Endothelial cell (in vitro differentiated cells): ENCODE results near the gene GAB2. TPM values are rescaled to one million over a fixed set of nuclear protein-coding genes. Genes with fewer than 3 reads are reported as not detected.

Experiments
- DNase-seq: peaks from one replicate; pipeline ENCODE4 v3.0.0; 2021; ENCODE audit warnings: low spot score
- H3K27ac Mint-ChIP-seq: one replicate; pipeline ENCODE4 v1.8.0; 2021; ENCODE audit warnings: mixed read lengths, inconsistent platforms; ENCODE audit not compliant: unreplicated experiment
- H3K27me3 Mint-ChIP-seq: one replicate; pipeline ENCODE4 v1.8.0; 2021; ENCODE audit warnings: mild to moderate bottlenecking, moderate library complexity, mixed read lengths, inconsistent platforms; ENCODE audit not compliant: unreplicated experiment
- H3K36me3 Mint-ChIP-seq: one replicate; pipeline ENCODE4 v1.8.0; 2021; ENCODE audit warnings: mild to moderate bottlenecking, low read depth, mixed read lengths, inconsistent platforms; ENCODE audit not compliant: unreplicated experiment
- H3K4me1 Mint-ChIP-seq: one replicate; pipeline ENCODE4 v1.8.0; 2021; ENCODE audit warnings: mild to moderate bottlenecking, mixed read lengths, inconsistent platforms; ENCODE audit not compliant: unreplicated experiment
- H3K4me3 Mint-ChIP-seq: one replicate; pipeline ENCODE4 v1.8.0; 2021; ENCODE audit warnings: mild to moderate bottlenecking, mixed read lengths, inconsistent platforms; ENCODE audit not compliant: unreplicated experiment
- H3K9me3 Mint-ChIP-seq: one replicate; pipeline ENCODE4 v1.8.0; 2021; ENCODE audit warnings: mixed read lengths, inconsistent platforms; ENCODE audit not compliant: unreplicated experiment
- CTCF ChIP-seq: fragments of 200-600 bp; sonication (generic); IDR thresholded peaks from one replicate; pipeline ENCODE4 v1.5.0; 2021; ENCODE audit warnings: antibody characterized with exemption; ENCODE audit not compliant: unreplicated experiment
- total RNA-seq: library from RNA; stranded (reverse); fragmentation: NEBNext Ultra II Directional; extraction: Animal tissue kit (Norgen Biotek cat#: 25700); gene quantifications from one replicate; pipeline ENCODE4 v1.2.1, GENCODE V29; 2021; ENCODE audit not compliant: unreplicated experiment

The GAB2 gene
- total RNA-seq, 1 donor from 2014 or later, result 81.0 TPM

- no peak overlapping the region for H3K4me3 Mint-ChIP-seq
These were observed 33.2 kb upstream of the GAB2 start for GRCh38 chr11:78450866-78451265.

GRCh38 chr11:78449866-78450265, 32.2 kb upstream of the GAB2 start:
- no peak for TF ChIP-seq CTCF
- Mint-ChIP-seq H3K27me3 (no peaks in the 10 kb centered on the region), H3K27ac (no peak overlapping the region), H3K36me3 (no peaks in the 10 kb centered on the region), H3K4me1 (peaks cover 12% of the 10 kb centered on the region), H3K4me3 (no peak overlapping the region), H3K9me3 (no peaks in the 10 kb centered on the region)
- no peak for DNase-seq

More at GRCh38 chr11:78450866-78451265, 33.2 kb upstream of the GAB2 start:
- DNase-seq, result no peak
- Mint-ChIP-seq H3K36me3 (no peaks in the 10 kb centered on the region), H3K9me3 (no peaks in the 10 kb centered on the region), H3K4me1 (peaks cover 12% of the 10 kb centered on the region), H3K27ac (no peak overlapping the region), H3K27me3 (no peaks in the 10 kb centered on the region)
- no peak for TF ChIP-seq CTCF

GRCh38 chr11:78446210-78446609, 28.6 kb upstream of the GAB2 start:
- no peaks in the 10 kb centered on the region for H3K27me3 Mint-ChIP-seq
- DNase-seq, result no peak
- H3K4me3 Mint-ChIP-seq, result no peak overlapping the region
- no peak for TF ChIP-seq CTCF
- no peaks in the 10 kb centered on the region for H3K9me3 Mint-ChIP-seq
- peaks cover 12% of the 10 kb centered on the region for H3K4me1 Mint-ChIP-seq
- no peak overlapping the region for H3K27ac Mint-ChIP-seq
- no peaks in the 10 kb centered on the region for H3K36me3 Mint-ChIP-seq

GRCh38 chr11:78444726-78445125, 27.1 kb upstream of the GAB2 start:
- no peaks in the 10 kb centered on the region for H3K9me3 Mint-ChIP-seq
- H3K36me3 Mint-ChIP-seq, result no peaks in the 10 kb centered on the region
- no peak for DNase-seq
- H3K27ac Mint-ChIP-seq, result no peak overlapping the region
- H3K27me3 Mint-ChIP-seq, result no peaks in the 10 kb centered on the region
- TF ChIP-seq CTCF, result no peak
- H3K4me3 Mint-ChIP-seq, result no peak overlapping the region
- peaks cover 5% of the 10 kb centered on the region for H3K4me1 Mint-ChIP-seq

GRCh38 chr11:78441956-78442355, 24.3 kb upstream of the GAB2 start:
- no peak for DNase-seq
- H3K4me3 Mint-ChIP-seq, result no peak overlapping the region
- TF ChIP-seq CTCF, result no peak
- no peaks in the 10 kb centered on the region for H3K36me3 Mint-ChIP-seq
- H3K4me1 Mint-ChIP-seq, result peaks cover 4% of the 10 kb centered on the region
- no peaks in the 10 kb centered on the region for H3K27me3 Mint-ChIP-seq
- no peak overlapping the region for H3K27ac Mint-ChIP-seq
- H3K9me3 Mint-ChIP-seq, result no peaks in the 10 kb centered on the region
